GM12878 (cell line): Measurements from ENCODE around the gene SLC35E1. TPM values are rescaled to one million over a fixed set of nuclear protein-coding genes. Genes with fewer than 3 reads are reported as not detected.

ENCODE experiments used
- ATAC-seq: fragments of 200-7000 bp; cut with Tn5 transposase; 3 replicates; pipeline ENCODE4 v1.9.1; 2020; ENCODE audit warnings: mild to moderate bottlenecking, moderate library complexity
- BruUV-seq: library from RNA; stranded (reverse); fragments of 400-500 nt; replicated peaks from 2 replicates; lab custom pipeline; 2021; lab: Mats Ljungman, UMichigan
- CTCF ChIA-PET: fragments of 300-600 bp; sonication (Branson Sonifier 250); formaldehyde crosslinking; extraction: SDS; loops from one replicate; lab custom pipeline; 2021; ENCODE audit warnings: inconsistent platforms; lab: Yijun Ruan, JAX
- POLR2A ChIA-PET: fragments of 350-600 bp; formaldehyde crosslinking; extraction: SDS; loops from one replicate; lab custom pipeline; 2021; ENCODE audit warnings: inconsistent platforms; lab: Charles Lee
- RAD21 ChIA-PET: fragments of 300-600 bp; sonication (Branson Sonifier 250); formaldehyde crosslinking; loops from one replicate; lab custom pipeline; 2023; ENCODE audit warnings: antibody characterized with exemption; ENCODE audit not compliant: unreplicated experiment; lab: Charles Lee
- SMC1A ChIA-PET: fragments of 300-600 bp; sonication (Branson Sonifier 250); formaldehyde crosslinking; loops from one replicate; lab custom pipeline; 2023; ENCODE audit not compliant: unreplicated experiment, uncharacterized antibody; lab: Charles Lee
- DNase-seq: peaks from one replicate; pipeline ENCODE4 v3.0.0-alpha.2; 2011; ENCODE audit warnings: low read depth, low spot score
- FAIRE-seq: peaks from 3 replicates; lab custom pipeline; 2011; peaks lifted over from hg19 to GRCh38; lab: Jason Lieb, UNC
- H2AFZ ChIP-seq: 2 replicates; pipeline ENCODE4 v1.6.0; 2011; ENCODE audit warnings: low read depth, low read length, control low read depth; ENCODE audit not compliant: control insufficient read depth
- H3K27ac ChIP-seq: 2 replicates; pipeline ENCODE4 v1.5.1; 2011; ENCODE audit warnings: control low read depth; ENCODE audit not compliant: control insufficient read depth, insufficient read depth
- H3K27me3 ChIP-seq, 2 experiments: replicated peaks in 1 of 2; 2 replicates each; pipeline versions ENCODE4 v1.6.0 to v1.6.1; 2011; ENCODE audit warnings: low read length in 1 of 2; ENCODE audit not compliant: control insufficient read depth in 2 of 2, insufficient read depth in 2 of 2
- H3K36me3 ChIP-seq, 2 experiments: 2 replicates each; pipeline ENCODE4 v1.5.1; 2011; ENCODE audit warnings: low read length in 1 of 2; ENCODE audit not compliant: control insufficient read depth in 2 of 2, insufficient read depth in 2 of 2
- H3K4me1 ChIP-seq: 2 replicates; pipeline ENCODE4 v1.6.1; 2011; ENCODE audit warnings: mild to moderate bottlenecking, low read length, moderate library complexity, mixed read lengths; ENCODE audit not compliant: control insufficient read depth, insufficient read depth
- H3K4me2 ChIP-seq: 2 replicates; pipeline ENCODE4 v1.6.0; 2011; ENCODE audit warnings: control low read depth; ENCODE audit not compliant: control insufficient read depth, insufficient read depth
- H3K4me3 ChIP-seq: fragments of 200-600 bp; sonication (generic); 2 replicates; pipeline ENCODE4 v1.5.1; 2016
- H3K79me2 ChIP-seq: 2 replicates; pipeline ENCODE4 v1.6.0; 2011; ENCODE audit warnings: low read length; ENCODE audit not compliant: control insufficient read depth, insufficient read depth
- H3K9ac ChIP-seq: 2 replicates; pipeline ENCODE4 v1.8.0; 2011; ENCODE audit warnings: low read length, control low read depth, mixed read lengths; ENCODE audit not compliant: control insufficient read depth, insufficient read depth
- H3K9me3 ChIP-seq: replicated peaks from 3 replicates; pipeline ENCODE4 v1.5.1; 2011; ENCODE audit warnings: mild to moderate bottlenecking, low read length; ENCODE audit not compliant: control insufficient read depth, insufficient read depth
- H4K20me1 ChIP-seq: 2 replicates; pipeline ENCODE4 v1.6.0; 2011; ENCODE audit not compliant: control insufficient read depth, insufficient read depth
- ATF2 ChIP-seq: IDR thresholded peaks from 2 replicates; pipeline ENCODE4 v1.6.1; 2012; ENCODE audit warnings: low read length, inconsistent platforms
- BHLHE40 ChIP-seq, 2 experiments: fragments of 450-650 bp in 1 of 2; IDR thresholded peaks; 2 replicates each; pipeline ENCODE4 v1.6.1; 2011 to 2017; ENCODE audit warnings: low read depth in 2 of 2, borderline replicate concordance in 1 of 2, improper control_type of control experiment in 1 of 2, low read length in 1 of 2, mild to moderate bottlenecking in 1 of 2
- HDGF ChIP-seq: fragments of 450-650 bp; IDR thresholded peaks from 2 replicates; pipeline ENCODE4 v1.6.1; 2016; ENCODE audit warnings: antibody characterized with exemption
- JUND ChIP-seq: IDR thresholded peaks from 2 replicates; pipeline ENCODE4 v1.6.1; 2012; ENCODE audit warnings: low read depth, mild to moderate bottlenecking, low read length, improper control_type of control experiment, moderate library complexity
- KDM1A ChIP-seq: fragments of 200-600 bp; sonication (generic); IDR thresholded peaks from 2 replicates; pipeline ENCODE4 v1.6.1; 2016; ENCODE audit warnings: borderline replicate concordance
- MAX ChIP-seq: IDR thresholded peaks from 2 replicates; pipeline ENCODE4 v1.6.1; 2012; ENCODE audit warnings: low read depth, low read length, improper control_type of control experiment
- NBN ChIP-seq: fragments of 450-650 bp; IDR thresholded peaks from 2 replicates; pipeline ENCODE4 v1.6.1; 2016
- RB1 ChIP-seq: fragments of 450-650 bp; formaldehyde crosslinking; IDR thresholded peaks from 2 replicates; pipeline ENCODE4 v1.6.1; 2017; ENCODE audit warnings: mild to moderate bottlenecking, borderline replicate concordance
- SIX5 ChIP-seq: IDR thresholded peaks from 2 replicates; pipeline ENCODE4 v1.6.1; 2011; ENCODE audit warnings: mild to moderate bottlenecking, low read depth, low read length, moderate library complexity; ENCODE audit not compliant: severe bottlenecking
- SMARCA5 ChIP-seq: fragments of 450-650 bp; IDR thresholded peaks from 2 replicates; pipeline ENCODE4 v1.6.1; 2017; ENCODE audit warnings: mild to moderate bottlenecking
- TCF12 ChIP-seq: IDR thresholded peaks from 2 replicates; pipeline ENCODE4 v1.6.1; 2011; ENCODE audit warnings: low read depth, mild to moderate bottlenecking, low read length
- TCF7 ChIP-seq: IDR thresholded peaks from 2 replicates; pipeline ENCODE4 v1.6.1; 2014; ENCODE audit warnings: antibody characterized with exemption, borderline replicate concordance
- ZBTB11 ChIP-seq: fragments of 450-650 bp; formaldehyde crosslinking; IDR thresholded peaks from 2 replicates; pipeline ENCODE4 v1.5.0; 2022; ENCODE audit warnings: mild to moderate bottlenecking, missing genetic modification characterization
- ZNF687 ChIP-seq: fragments of 450-650 bp; IDR thresholded peaks from 2 replicates; pipeline ENCODE4 v1.6.1; 2017; ENCODE audit warnings: mild to moderate bottlenecking, moderate library complexity
- WGBS: methylation state at CpG from one replicate; pipeline ENCODE4 v1.1.6; 2016; ENCODE audit warnings: low lambda C conversion rate; ENCODE audit not compliant: insufficient replicate concordance, insufficient coverage; ENCODE audit errors: missing lambda C conversion rate; 5-methylcytosine and 5-hydroxymethylcytosine counted together
- in situ Hi-C: fragments of 300-500 bp; cut with MboI; formaldehyde crosslinking; loops from 9 replicates; pipeline ENCODE4 v1.14.3; 2018; ENCODE audit warnings: mixed read lengths
- intact Hi-C: fragments of 100-400 bp; cut with micrococcal nuclease; formaldehyde crosslinking; loops from one replicate; pipeline ENCODE4 v1.14.2; 2022; ENCODE audit not compliant: unreplicated experiment
- polyA plus RNA-seq, 11 experiments: library from polyadenylated mRNA; depleted of rRNA in 4 of 11; unstranded in 6 of 11; stranded (reverse) in 5 of 11; fragments of >200 nt; fragmentation: Nextera tagmentation in 4 of 11; fragmentation: Illumina TruSeq in 1 of 11; extraction: Ambion mirVana in 4 of 11; extraction: Trizol in 1 of 11; gene quantifications; 1 replicate in 1 of 11; 2 replicates in 10 of 11; pipeline versions ENCODE4 v1.2.1 to v1.2.3, GENCODE V29; 2011 to 2016; ENCODE audit warnings: inconsistent platforms in 2 of 11, missing spikeins in 2 of 11, low read depth in 1 of 11
- total RNA-seq, 4 experiments: library from RNA; depleted of rRNA in 3 of 4; stranded (reverse); fragments of >200 nt in 3 of 4; fragmentation: Illumina TruSeq in 1 of 4; extraction: Trizol in 1 of 4; gene quantifications; 2 replicates each; pipeline versions ENCODE4 v1.2.1 to v1.2.3, GENCODE V29; 2013 to 2021

The SLC35E1 gene
- total and polyA plus RNA-seq, 10 of the 15 experiments (the other 5 are each of a cell fraction or from before 2014, with no cell fraction given): 11.3 to 37.7 (median 22.1) TPM

- Histone ChIP-seq H3K4me1 (peaks cover 60% of the 10 kb centered on the region), H3K27me3 (no peaks in the 10 kb centered on the region), H3K36me3 (peaks cover 0 to 4% of the 10 kb centered on the region in 2 experiments; a peak in 3 of 4 replicates), H4K20me1 (peaks cover 6% of the 10 kb centered on the region), H3K9me3 (no peaks in the 10 kb centered on the region), H3K4me3 (peak overlapping the region; percentile 51; the same call in 1 of the 2 replicates), H2AFZ (no peak overlapping the region), H3K79me2 (peaks cover 91% of the 10 kb centered on the region), H3K9ac (0 out of 2 replicates have a peak overlapping the region, but pooled peaks have one; percentile 11), H3K4me2 (peak overlapping the region; percentile 90), H3K27ac (peak overlapping the region; percentile 85)
- intact Hi-C loops (no loop called here), in situ Hi-C loops (loop anchor here (25.0 kb wide), 1 partner anchor 2008 kb away; the partner anchor contains the start of gene CLEC17A)
- ATAC-seq: peak; percentile 10
- RAD21 ChIA-PET: interaction anchor here (1.1 to 1.3 kb wide), 2 partner anchors 11 to 29 kb away, joined by 4 read pairs; no protein-coding TSS in a partner anchor
- 28% methylated on average over 8 of the region's 8 CpGs for WGBS
- SMC1A ChIA-PET: interaction anchor here (0.9 to 2.2 kb wide), 6 partner anchors 11 to 672 kb away, joined by 3 to 6 read pairs (median 3); no protein-coding TSS in a partner anchor
- POLR2A ChIA-PET: interaction anchor here (0.9 to 13.1 kb wide), 4 partner anchors 11 to 31 kb away, joined by 3 to 220 read pairs (median 7); partner anchors contain the start of gene MED26
- CTCF ChIA-PET: no interaction called here
- peak; percentile 7 for FAIRE-seq
- peak; percentile 72 to 86; a peak in 3 of 4 replicates for TF ChIP-seq BHLHE40 (IDR thresholded peaks at IDR 0.05; ENCODE audit: borderline replicate concordance in 1 of 2, low read depth in 2 of 2, low read length in 1 of 2)
- no peak for TF ChIP-seq SIX5
- no peak for TF ChIP-seq JUND
- 0 out of 2 replicates have a peak, but pooled peaks have one; percentile 18 for TF ChIP-seq SMARCA5
- no peak for TF ChIP-seq ATF2
- TF ChIP-seq RB1: no peak
- TF ChIP-seq HDGF: peak; percentile 18; the same call in 1 of the 2 replicates
- TF ChIP-seq MAX: no peak
- TF ChIP-seq TCF12: no peak
- no peak for TF ChIP-seq KDM1A
- TF ChIP-seq ZBTB11 (CRISPR knock-in tag): no peak
- 0 out of 2 replicates have a peak, but pooled peaks have one; percentile 26 for TF ChIP-seq NBN
- TF ChIP-seq TCF7: no peak
- 0 out of 2 replicates have a peak, but pooled peaks have one; percentile 2 for TF ChIP-seq ZNF687
- DNase-seq: no peak
- no TSS peak for BruUV-seq
These were observed 22.9 kb upstream of the SLC35E1 start for GRCh38 chr19:16595097-16595496.
